NCI-H1092 treated with DMSO at 0.1 percent for 48 hours (cell line): ENCODE results near the gene MACIR.

Experiments
- DNase-seq: peaks from one replicate; lab custom pipeline; 2025; lab: John Stamatoyannopoulos, UW

Gene MACIR

GRCh38 chr5:103245761-103246160, 12.8 kb upstream of the MACIR start:
- DNase-seq = no peak

DNA sequence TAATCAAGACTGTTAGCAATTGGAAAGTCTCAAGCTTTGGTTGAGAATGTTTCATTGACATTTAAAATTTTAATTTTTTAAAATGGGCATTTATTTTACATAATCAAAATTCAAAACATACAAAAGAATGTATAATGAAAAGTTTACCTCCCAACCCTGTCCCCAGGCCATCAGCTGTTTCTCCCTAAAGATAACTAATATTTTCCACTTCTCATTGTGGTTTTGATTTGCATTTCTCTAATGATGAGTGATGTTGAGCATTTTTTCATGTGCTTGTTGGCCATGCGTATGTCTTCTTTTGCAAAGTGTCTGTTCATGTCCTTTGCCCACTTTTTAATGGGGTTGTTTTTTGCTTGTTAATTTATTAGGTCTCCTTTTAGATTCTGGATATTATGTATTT, 11.4 kb upstream of the MACIR start:
- DNase-seq = no peak

- DNase-seq = no peak
Observed at GRCh38 chr5:103249068-103249467, 9.5 kb upstream of the MACIR start.

DNA sequence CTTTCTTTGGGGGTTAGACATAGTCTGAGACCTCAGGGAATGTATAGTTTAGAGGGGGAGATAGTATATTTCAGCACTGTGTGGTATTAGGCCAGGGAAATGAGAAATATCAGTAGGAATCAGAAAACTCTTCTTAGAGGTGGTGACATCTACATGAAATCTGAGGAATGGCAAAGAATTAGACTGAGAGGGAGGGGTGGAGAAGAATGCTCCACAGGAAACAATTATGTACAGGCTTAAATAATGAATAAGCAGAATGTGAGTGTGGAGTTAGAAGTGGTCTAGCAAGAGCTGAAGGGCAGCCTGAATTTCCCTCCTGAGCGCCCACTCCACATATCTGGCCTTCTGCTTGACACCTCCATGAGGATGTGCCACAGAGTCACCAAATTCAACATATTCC, 3.6 kb upstream of the MACIR start:
- no peak for DNase-seq

- no peak for DNase-seq
Observed at GRCh38 chr5:103255691-103256090, 2.9 kb upstream of the MACIR start.

GRCh38 chr5:103256178-103256577, 2.4 kb upstream of the MACIR start:
- DNase-seq = no peak

GRCh38 chr5:103258957-103259704, 568 bp downstream of the MACIR start:
- DNase-seq = peak; percentile 67

DNA sequence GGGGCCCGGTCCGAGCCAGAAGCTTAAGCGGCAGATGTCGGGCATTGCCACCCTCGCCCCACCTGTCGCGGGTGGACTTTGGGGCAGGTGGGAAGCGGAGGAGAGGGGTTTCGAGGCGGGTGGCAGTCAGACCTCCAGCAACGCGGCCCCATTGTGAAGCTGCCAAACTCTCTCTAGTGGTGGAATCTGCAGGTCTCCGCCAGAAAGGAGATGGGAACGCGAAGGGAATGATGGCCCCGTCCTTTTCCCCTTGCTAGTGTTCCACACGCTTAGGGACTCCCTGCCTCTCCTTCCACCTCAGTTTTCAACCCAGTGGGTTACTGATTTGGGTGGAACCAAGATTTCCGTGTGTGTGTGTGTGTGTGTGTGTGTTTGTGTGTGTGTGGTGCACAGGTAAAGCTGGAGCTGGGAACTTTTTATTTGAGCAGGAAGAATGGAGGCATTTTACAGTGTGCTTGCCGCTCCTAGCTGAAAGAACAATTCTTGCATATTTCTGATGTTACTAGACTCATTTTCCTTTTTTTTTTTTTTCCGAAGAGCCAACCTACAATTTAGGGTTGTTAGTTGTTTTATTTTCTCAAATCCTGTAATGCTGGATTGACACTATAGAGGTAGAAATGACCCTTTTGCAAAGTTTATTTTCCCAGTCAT, 1.3 kb downstream of the MACIR start:
- peak; percentile 28 for DNase-seq

GRCh38 chr5:103260951-103261350, 2.4 kb downstream of the MACIR start:
- no peak for DNase-seq

- DNase-seq = no peak
Observed at GRCh38 chr5:103262422-103262871, 3.9 kb downstream of the MACIR start.

DNA sequence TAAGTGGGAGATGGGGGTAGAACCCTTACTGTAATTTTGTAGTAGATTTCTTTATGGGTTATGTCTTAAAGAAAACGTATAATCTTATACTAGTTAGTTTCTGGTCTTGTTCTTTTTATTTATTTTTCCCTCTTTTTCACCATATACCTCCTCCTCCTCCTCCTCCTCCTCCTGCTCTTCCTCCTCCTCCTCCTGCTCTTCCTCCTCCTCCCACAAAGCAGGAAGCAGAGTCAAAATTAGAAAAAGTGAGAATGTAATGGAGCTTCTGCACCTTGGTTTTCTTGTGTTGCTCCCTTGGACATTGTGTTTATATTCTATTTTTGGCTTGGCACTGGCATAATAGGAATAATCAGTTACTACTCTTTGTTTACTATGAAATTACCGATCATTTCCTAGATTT, 4.5 kb downstream of the MACIR start:
- no peak for DNase-seq

DNA sequence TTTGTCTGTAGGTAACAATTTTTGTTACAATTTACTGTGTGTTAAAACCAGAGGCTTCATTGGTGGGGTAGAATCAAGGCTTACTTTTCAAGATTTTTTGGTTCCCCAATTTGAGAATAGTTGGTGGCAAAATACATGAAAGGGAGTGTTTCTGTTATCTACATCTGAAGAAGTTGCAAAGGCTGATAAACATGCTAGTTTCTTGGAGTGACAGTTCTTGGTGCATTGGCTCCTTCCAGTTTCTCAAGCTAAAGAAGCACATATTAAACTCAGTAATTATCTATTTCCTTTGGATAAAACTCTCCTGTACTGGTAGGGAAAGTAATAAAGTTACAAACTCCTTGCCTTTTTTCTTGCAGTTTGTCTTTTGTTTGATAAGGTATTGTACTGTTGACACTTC, 5.9 kb downstream of the MACIR start:
- no peak for DNase-seq

DNA sequence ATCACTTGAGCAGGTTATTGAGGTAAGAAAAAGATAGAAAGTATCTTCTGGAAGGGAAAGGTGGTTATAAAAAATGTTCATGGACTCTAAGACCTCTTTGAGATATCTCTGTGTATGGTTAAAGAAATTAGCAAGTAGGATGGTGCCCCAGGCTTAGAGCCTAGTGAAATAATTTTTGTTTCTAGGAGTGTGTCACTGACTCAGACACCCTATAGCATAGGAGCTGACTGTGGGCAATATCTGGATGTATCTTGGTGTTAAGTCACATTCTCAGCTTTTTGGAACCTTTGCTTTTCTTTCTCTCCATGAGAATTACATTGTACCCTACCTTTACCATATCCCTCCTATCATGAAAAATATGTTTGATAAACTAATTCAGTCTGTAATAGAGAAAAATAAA, 12.0 kb downstream of the MACIR start:
- DNase-seq = no peak

DNA sequence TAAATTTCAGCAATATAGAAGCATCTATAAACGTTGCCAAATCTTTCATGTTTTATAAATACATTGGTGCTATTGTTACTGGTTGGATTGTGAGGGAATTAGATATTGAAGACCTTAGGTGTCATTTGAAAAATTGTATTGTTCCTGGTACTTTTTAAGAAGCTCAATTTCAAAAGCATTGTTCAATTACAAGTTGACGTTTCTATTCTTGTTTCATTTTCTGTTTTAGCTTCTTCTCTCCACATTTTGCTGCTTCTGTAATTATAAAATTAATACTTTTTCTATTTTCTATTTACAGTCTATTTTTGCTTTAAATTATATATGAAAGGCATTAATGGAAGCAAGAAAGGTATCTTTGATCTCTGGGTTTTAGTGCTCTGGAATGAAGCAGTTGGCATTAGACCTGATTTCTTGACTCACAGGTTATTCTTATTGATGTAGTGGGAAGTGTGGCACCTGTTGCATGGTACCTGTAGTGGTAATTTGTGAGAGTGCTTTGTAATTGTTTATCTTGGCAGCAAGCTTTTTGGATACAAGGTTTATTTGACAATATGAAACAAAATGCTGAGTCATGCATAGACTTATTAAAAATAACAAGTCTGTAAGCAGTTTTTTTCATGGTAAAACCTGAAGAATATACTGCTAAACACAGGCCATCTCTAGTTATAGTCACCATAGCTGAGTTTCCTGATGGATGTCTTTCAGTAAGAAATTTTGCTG, 13.2 kb downstream of the MACIR start:
- peak; percentile 3 for DNase-seq

DNA sequence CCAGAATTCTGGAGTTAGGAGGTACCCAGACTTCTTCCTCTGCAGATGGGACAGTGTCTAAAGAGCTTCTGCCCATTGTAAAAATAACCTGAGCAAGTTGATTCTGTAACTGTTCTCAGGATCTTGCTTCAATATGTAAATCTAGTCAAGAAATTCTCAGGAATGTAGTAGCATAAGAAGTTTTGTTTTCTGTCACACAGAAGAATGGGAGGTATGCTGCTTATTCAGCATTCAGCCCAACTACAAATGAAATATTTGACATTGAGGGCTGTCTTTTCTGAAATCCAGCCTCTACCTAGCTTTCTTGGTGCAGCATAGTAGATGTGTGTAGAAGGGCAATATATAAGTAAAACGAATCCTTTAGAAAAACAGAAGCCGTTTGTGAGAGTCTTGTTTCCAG, 13.8 kb downstream of the MACIR start:
- DNase-seq = no peak

DNA sequence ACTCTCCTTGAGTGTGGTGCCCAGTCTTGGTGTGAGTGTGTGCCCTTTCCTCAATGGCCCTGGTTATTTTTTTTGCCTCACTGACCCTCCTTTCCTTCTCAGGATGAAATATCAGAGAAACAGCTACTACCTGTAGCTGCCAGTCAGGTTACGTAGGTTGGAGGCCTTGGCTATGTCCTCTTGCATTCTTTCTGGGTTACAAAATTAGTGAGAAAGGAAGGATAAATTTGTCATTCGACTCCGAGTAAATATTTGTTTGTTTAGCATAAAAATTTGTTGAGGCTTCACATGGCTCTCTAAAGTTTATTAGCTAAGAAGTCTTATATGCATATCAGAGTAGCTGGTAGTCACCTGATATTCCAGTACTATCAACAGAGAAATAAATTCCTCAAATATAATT, 15.4 kb downstream of the MACIR start:
- DNase-seq = no peak

DNA sequence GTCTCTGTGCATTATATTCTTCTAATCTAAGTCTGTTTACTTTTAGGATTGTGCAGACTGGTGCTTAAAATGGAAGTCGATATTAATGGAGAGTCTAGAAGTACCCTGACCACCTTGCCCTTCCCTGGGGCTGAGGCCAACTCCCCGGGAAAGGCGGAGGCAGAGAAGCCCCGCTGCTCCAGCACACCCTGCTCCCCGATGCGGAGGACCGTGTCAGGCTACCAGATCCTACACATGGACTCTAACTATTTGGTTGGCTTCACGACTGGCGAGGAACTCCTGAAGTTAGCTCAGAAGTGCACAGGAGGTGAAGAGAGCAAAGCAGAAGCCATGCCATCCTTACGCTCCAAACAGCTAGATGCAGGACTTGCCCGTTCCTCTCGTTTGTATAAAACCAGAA, 17.3 kb downstream of the MACIR start:
- DNase-seq = no peak

DNA sequence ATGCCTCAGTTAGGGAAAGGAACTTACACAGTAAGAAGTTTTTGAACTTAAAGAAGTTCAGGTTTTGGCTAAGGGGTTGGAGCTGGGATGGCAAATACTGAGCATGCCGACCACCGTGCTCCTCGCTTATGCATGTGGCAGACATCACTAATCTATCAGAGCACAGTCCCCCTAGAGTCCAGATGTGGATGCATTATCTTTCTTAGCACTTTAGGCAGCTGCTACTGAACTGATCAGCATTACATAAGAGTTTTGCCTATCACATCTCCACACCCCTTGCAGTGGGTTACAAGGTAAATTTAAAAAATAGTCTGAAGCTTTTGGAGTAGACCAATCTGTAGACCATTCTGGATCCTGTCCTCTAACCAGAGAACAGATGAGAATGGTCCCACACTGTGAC, 22.4 kb downstream of the MACIR start:
- DNase-seq = no peak

DNA sequence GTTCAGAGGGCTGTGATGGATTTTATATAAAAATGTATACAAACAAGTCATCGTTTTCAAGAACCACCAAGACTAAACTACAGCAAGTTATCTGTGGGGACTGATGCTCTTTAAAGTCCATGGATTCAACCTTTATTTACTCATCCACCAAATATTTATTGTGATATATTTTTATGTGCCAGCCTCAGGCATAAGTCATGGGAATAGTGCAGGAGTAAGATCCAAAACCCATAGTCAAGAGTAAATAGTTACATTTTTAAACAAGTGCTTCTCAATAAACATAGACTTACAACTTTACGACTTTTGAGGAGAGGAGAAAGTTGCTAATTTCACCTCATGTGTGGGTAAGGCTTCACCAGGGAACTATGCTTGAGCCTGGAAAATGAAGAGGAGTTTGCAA, 24.6 kb downstream of the MACIR start:
- no peak for DNase-seq

- no peak for DNase-seq
Observed at GRCh38 chr5:103283869-103284268, 25.3 kb downstream of the MACIR start.

DNA sequence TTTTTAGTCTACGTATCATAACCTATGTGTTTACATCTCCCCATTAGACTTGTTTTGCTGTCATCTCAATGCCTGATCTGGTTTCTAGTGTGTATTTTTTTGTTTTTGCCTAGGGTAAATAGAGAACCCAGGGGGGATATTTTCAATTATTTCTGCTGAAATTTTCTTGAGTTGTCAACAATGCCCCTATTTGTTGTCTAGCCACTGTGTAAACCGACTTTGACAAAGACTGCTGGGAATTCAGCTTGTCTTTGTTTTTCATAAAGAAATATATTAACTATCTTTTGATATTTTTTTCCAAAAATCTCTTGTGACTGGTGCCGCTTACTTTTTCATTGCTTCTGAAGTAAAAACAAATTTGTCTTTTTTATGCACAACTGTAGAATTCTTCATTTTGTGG, 28.1 kb downstream of the MACIR start:
- DNase-seq = no peak

DNA sequence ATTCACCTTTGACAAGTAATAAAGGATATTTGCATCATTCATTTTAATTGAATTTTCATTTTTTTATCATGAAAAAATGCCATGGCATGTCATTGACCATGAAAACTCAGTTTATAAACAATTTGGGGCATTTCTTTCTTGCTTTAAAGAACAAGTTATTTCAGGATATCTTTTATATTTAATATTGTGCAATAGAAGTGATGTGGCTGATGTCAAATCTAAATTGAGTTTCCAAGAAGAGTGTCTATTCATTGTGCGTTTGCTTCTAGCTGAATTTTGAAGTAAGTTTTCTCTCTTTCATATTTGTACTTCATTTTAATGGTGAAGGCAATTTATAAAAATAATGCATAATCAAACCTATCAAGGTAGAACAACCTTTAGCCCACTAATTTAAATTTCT, 30.5 kb downstream of the MACIR start:
- no peak for DNase-seq

DNA sequence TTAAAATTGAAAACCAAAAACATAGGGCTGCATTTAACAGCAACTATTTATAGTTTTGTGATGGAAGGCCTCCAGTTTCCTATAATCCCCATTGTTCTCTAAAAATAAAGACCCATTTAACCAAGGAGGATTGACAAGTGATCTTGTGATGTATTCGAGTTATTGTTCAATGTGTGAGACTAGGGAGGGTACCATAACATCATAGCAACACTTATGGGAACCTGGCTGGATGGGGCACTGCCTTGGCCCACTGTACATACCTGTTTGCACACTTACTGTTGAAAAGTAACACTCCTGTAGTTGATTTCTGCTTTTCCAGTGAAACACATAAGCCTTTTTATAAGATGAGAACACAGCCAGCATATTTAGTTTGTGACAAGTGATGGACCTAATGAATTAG, 32.3 kb downstream of the MACIR start:
- DNase-seq = no peak
